WTC11 (cell line): ENCODE results near the gene XAB2. TPM values are rescaled to one million over a fixed set of nuclear protein-coding genes. Genes with fewer than 3 reads are reported as not detected.

ENCODE experiments used
- ATAC-seq: fragments of 200-7000 bp; cut with Tn5 transposase; 2 replicates; pipeline ENCODE4 v1.10.0; 2021; ENCODE audit warnings: mild to moderate bottlenecking, moderate library complexity
- CTCF ChIA-PET: fragments of 300-600 bp; sonication (Branson Sonifier 250); formaldehyde crosslinking; loops from one replicate; lab custom pipeline; 2021; ENCODE audit warnings: antibody characterized with exemption; lab: Charles Lee
- POLR2A ChIA-PET: fragments of 350-600 bp; sonication (Branson Sonifier 250); formaldehyde crosslinking; loops from one replicate; lab custom pipeline; 2021; ENCODE audit warnings: antibody characterized with exemption; lab: Charles Lee
- DNase-seq: peaks from one replicate; pipeline ENCODE4 v3.0.0; 2021; ENCODE audit warnings: low spot score
- H3K27ac Mint-ChIP-seq: 2 replicates; pipeline ENCODE4 v1.8.0; 2021; ENCODE audit warnings: mixed read lengths
- H3K27me3 Mint-ChIP-seq: 2 replicates; pipeline ENCODE4 v1.8.0; 2021; ENCODE audit warnings: low read depth, mild to moderate bottlenecking, moderate library complexity, mixed read lengths
- H3K36me3 Mint-ChIP-seq: 2 replicates; pipeline ENCODE4 v1.8.0; 2021; ENCODE audit warnings: mixed read lengths
- H3K4me1 Mint-ChIP-seq: 2 replicates; pipeline ENCODE4 v1.8.0; 2022; ENCODE audit warnings: mixed read lengths
- H3K4me3 Mint-ChIP-seq: 2 replicates; pipeline ENCODE4 v1.8.0; 2021; ENCODE audit warnings: mild to moderate bottlenecking, moderate library complexity, mixed read lengths
- H3K9me3 Mint-ChIP-seq: 2 replicates; pipeline ENCODE4 v1.8.0; 2021; ENCODE audit warnings: mixed read lengths
- AR ChIP-seq: fragments of 250-450 bp; sonication (Bioruptor Pico); IDR thresholded peaks from 2 replicates; pipeline ENCODE4 v1.9.0; 2021; ENCODE audit warnings: mild to moderate bottlenecking
- ATF2 ChIP-seq: sonication (generic); formaldehyde crosslinking; IDR thresholded peaks from 2 replicates; pipeline ENCODE4 v1.8.1; 2022; ENCODE audit warnings: low read depth, missing genetic modification reagents, borderline replicate concordance
- E2F5 ChIP-seq: sonication (generic); formaldehyde crosslinking; IDR thresholded peaks from 2 replicates; pipeline ENCODE4 v1.8.1; 2022; ENCODE audit warnings: mild to moderate bottlenecking, moderate library complexity, missing genetic modification reagents
- ETV6 ChIP-seq: sonication (generic); formaldehyde crosslinking; IDR thresholded peaks from 2 replicates; pipeline ENCODE4 v1.8.1; 2022; ENCODE audit warnings: mild to moderate bottlenecking, missing genetic modification reagents
- FOXJ3 ChIP-seq: sonication (generic); formaldehyde crosslinking; IDR thresholded peaks from 2 replicates; pipeline ENCODE4 v1.9.0; 2021; ENCODE audit warnings: missing genetic modification reagents, mild to moderate bottlenecking, borderline replicate concordance
- GTF2I ChIP-seq: fragments of 250-450 bp; sonication (Bioruptor Pico); conservative IDR thresholded peaks from 2 replicates; pipeline ENCODE4 v1.4.0; 2021; ENCODE audit warnings: mild to moderate bottlenecking
- JUN ChIP-seq: sonication (generic); formaldehyde crosslinking; IDR thresholded peaks from 2 replicates; pipeline ENCODE4 v1.8.0; 2023; ENCODE audit warnings: mild to moderate bottlenecking, missing genetic modification reagents
- KAT7 ChIP-seq: sonication (generic); formaldehyde crosslinking; IDR thresholded peaks from 2 replicates; pipeline ENCODE4 v1.8.1; 2023; ENCODE audit warnings: missing genetic modification reagents, mild to moderate bottlenecking, borderline replicate concordance
- MAX ChIP-seq: sonication (generic); formaldehyde crosslinking; IDR thresholded peaks from 2 replicates; pipeline ENCODE4 v1.8.0; 2022; ENCODE audit warnings: mild to moderate bottlenecking, missing genetic modification reagents
- NFE2L1 ChIP-seq: sonication (generic); formaldehyde crosslinking; IDR thresholded peaks from 2 replicates; pipeline ENCODE4 v1.8.1; 2023; ENCODE audit warnings: missing genetic modification reagents
- RELA ChIP-seq: sonication (generic); formaldehyde crosslinking; IDR thresholded peaks from 2 replicates; pipeline ENCODE4 v1.8.1; 2022; ENCODE audit warnings: missing genetic modification reagents, mild to moderate bottlenecking, borderline replicate concordance
- SMAD4 ChIP-seq: sonication (generic); formaldehyde crosslinking; IDR thresholded peaks from 2 replicates; pipeline ENCODE4 v1.8.0; 2022; ENCODE audit warnings: mild to moderate bottlenecking, missing genetic modification reagents
- TEAD1 ChIP-seq: sonication (generic); formaldehyde crosslinking; IDR thresholded peaks from 2 replicates; pipeline ENCODE4 v1.8.0; 2022; ENCODE audit warnings: mild to moderate bottlenecking, missing genetic modification reagents
- TEAD4 ChIP-seq: sonication (generic); formaldehyde crosslinking; IDR thresholded peaks from 2 replicates; pipeline ENCODE4 v1.8.0; 2022; ENCODE audit warnings: mild to moderate bottlenecking, missing genetic modification reagents
- USF1 ChIP-seq: sonication (generic); formaldehyde crosslinking; IDR thresholded peaks from 2 replicates; pipeline ENCODE4 v1.8.0; 2022; ENCODE audit warnings: mild to moderate bottlenecking, missing genetic modification reagents
- USF2 ChIP-seq: sonication (generic); formaldehyde crosslinking; IDR thresholded peaks from 2 replicates; pipeline ENCODE4 v1.8.1; 2023; ENCODE audit warnings: mild to moderate bottlenecking, missing genetic modification reagents, moderate library complexity
- ZNF121 ChIP-seq: sonication (generic); formaldehyde crosslinking; IDR thresholded peaks from 2 replicates; pipeline ENCODE4 v1.8.0; 2023; ENCODE audit warnings: missing genetic modification reagents
- ZNF219 ChIP-seq: sonication (generic); formaldehyde crosslinking; IDR thresholded peaks from 2 replicates; pipeline ENCODE4 v1.8.0; 2023; ENCODE audit warnings: missing genetic modification reagents, mild to moderate bottlenecking, borderline replicate concordance
- ZNF512 ChIP-seq: sonication (generic); formaldehyde crosslinking; IDR thresholded peaks from 2 replicates; pipeline ENCODE4 v1.8.1; 2022; ENCODE audit warnings: missing genetic modification reagents, borderline replicate concordance
- ZNF532 ChIP-seq: fragments of 250-450 bp; sonication (Bioruptor Pico); IDR thresholded peaks from 2 replicates; pipeline ENCODE4 v1.9.0; 2021; ENCODE audit warnings: mild to moderate bottlenecking, borderline replicate concordance
- total RNA-seq: library from RNA; stranded (reverse); gene quantifications from 3 replicates; pipeline ENCODE4 v1.2.3, GENCODE V29; 2021

XAB2 gene
- total RNA-seq, 1 experiment from 2014 or later, result 65.7 TPM

GRCh38 chr19:7627166-7627565 is 2.2 kb downstream of the XAB2 start (continued):
- TF ChIP-seq ATF2 (CRISPR knock-in tag) (no peak), GTF2I (no peak), ZNF512 (CRISPR knock-in tag) (no peak), NFE2L1 (no peak)

- POLR2A ChIA-PET, result no interaction called here
- no peak overlapping the region for H3K4me3 Mint-ChIP-seq
- no peaks in the 10 kb centered on the region for H3K9me3 Mint-ChIP-seq
- H3K4me1 Mint-ChIP-seq, result peaks cover 24% of the 10 kb centered on the region
- peaks cover 27% of the 10 kb centered on the region for H3K36me3 Mint-ChIP-seq
- H3K27ac Mint-ChIP-seq, result no peak overlapping the region
- no peaks in the 10 kb centered on the region for H3K27me3 Mint-ChIP-seq
- no peak for ATAC-seq
- DNase-seq, result no peak
- CTCF ChIA-PET, result no interaction called here
- TF ChIP-seq RELA (CRISPR knock-in tag) (no peak), TEAD1 (CRISPR knock-in tag) (no peak), USF2 (CRISPR knock-in tag) (no peak), ATF2 (CRISPR knock-in tag) (no peak), ETV6 (CRISPR knock-in tag) (no peak), NFE2L1 (no peak), ZNF219 (CRISPR knock-in tag) (no peak), FOXJ3 (CRISPR knock-in tag) (no peak), ZNF532 (CRISPR knock-in tag) (no peak), MAX (CRISPR knock-in tag) (no peak), KAT7 (no peak), AR (no peak), SMAD4 (no peak), USF1 (no peak), ZNF121 (CRISPR knock-in tag) (no peak), E2F5 (no peak), JUN (no peak), TEAD4 (no peak)
These were observed 3.5 kb downstream of the XAB2 start for GRCh38 chr19:7625763-7626372.
